ENCODE results near the gene DDX25.

DDX25 gene

GRCh38 chr11:125950696-125951651 is 46.7 kb downstream of the DDX25 start:
- DNase-seq (ENCODE audit: low read depth): no peak

- no peak for DNase-seq (ENCODE audit: low read depth)
These were observed 47.4 kb downstream of the DDX25 start for GRCh38 chr11:125951731-125952130.

DNA sequence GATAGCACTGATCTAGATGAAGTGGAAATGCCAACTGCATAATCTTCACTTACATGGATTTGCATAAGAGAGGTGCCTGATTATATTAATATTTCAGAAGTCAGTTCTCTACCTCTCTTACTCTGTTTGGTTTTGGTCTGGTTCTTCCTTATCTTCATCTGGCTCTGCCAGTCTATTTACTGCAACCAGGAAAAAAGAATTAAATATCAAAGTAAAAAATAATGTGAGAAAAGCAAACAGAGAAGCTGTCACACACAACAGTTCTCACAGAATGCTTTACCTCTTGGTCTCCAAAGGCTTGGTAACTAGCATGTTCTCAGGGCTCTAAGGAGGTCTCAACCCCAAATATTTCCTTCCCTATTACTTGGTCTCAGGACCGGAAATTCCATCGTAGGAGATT is 48.3 kb downstream of the DDX25 start:
- no peak for DNase-seq (ENCODE audit: low read depth)

DNA sequence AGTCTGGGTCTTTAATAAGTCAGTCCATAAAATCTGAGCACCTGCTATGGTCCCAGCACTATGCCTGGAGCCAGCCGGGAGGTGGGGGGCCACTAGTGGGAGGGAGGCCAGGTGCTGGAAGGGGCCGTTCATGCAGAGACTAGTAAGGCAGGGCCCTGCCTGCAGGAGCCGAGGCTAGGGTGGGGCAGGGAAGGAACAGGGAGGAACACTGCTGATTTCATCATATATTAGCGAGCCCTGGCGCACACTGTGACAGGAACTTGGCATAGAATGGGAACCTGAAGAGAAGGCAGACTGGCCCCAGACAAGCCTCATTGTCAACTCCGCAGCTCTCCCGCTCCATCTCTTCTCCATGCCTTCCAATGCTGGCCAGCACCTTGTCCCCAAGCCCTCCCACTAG is 48.7 kb downstream of the DDX25 start:
- no peak for DNase-seq (ENCODE audit: low read depth)

DNA sequence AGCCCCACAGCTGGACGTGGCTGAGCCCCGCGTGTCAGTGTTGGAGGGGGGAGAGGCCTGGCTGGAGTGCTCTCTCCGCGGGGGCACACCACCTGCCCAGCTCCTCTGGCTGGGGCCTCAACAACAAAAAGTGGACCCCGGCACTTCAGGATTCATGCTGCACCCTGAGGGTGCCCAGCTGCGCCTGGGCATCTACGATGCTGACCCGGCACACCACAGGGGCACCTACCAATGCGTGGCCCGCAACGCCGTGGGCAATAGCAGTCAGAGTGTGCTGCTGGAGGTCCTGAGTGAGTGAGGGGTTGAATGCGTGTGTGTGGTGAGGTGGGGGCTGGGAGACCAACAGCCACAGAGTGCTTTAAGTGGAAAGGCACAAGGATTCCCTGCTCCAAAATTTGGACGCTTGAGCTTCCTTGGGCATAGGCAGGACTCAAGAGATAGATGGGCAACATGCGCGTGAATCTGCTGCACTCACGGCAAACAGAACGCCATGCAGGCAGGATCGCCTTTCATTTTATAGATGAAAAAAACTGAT is 49.2 kb downstream of the DDX25 start:
- no peak for DNase-seq (ENCODE audit: low read depth)

- no peak for DNase-seq (ENCODE audit: low read depth)
These were observed 50.0 kb downstream of the DDX25 start for GRCh38 chr11:125954123-125954944.

DNA sequence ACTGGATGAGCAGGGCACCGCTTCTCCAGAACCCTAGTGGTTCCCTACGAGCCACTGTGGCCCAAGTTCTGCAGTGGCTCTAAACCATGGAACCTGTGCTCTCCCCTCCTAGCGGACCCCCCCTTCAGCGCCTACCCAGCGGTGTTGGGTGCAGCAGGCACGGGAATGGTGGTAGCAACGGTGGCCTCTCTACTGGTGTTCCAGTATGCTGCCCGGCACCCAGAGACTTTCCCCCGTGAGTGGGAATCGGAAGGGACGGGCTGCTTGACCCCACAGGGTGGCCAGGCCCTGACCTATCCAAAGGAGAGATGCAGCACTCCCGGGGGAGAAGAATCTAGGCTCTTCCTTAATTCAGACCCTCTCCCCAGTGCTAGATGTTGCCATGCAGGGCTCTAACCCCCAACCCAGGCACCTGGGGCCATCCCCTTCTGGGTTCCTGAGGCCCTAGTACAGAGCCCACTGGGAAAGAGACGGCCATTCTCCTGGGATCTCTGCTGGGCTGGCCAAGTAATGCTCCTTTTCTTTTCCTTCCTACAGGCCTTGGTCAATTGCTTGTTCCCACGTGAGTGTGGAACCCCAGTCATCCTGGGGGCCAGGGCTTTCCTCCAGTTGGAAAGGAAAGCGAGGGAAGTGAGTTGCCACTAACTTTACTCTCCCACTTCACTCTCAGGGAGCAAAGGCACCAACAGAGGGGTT is 50.8 kb downstream of the DDX25 start:
- DNase-seq (ENCODE audit: low read depth): no peak

- no peak for DNase-seq (ENCODE audit: low read depth)
These were observed 51.5 kb downstream of the DDX25 start for GRCh38 chr11:125955856-125956255.

DNA sequence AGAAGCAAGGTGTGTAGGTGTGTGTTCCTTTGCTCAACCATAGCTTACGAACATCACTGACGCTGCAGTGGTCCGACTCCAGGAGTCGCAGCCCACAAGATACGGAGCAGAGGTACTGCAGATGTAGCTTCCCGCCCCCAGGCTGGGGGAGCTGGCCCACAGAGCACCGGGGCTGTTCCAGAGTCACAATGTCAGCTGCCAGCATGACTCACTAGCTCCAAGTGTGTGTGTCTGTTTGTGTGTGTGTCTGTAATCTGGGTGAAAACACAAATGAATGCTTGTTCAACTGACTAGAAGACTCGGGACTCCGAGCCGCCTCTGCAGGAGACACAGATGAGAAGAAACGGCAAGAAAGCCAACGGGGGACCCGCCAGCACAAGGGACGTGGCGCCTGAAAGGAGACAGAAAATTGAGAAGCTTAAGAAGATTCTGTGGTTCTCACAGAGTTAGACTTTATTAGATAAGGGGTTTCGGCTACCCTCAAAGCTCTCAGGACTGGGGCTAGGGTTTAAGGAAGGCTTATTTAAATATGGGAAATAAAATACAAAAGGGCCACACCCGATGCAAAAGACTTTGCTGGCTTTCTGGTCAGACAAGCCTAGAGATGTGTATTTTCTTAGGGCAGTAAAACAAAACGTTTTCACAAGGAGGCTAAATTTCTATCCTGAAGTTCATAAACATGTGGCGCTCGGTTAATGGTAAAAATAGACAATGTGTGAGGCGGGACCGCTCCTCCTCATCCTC is 52.3 kb downstream of the DDX25 start:
- no peak for DNase-seq (ENCODE audit: low read depth)

DNA sequence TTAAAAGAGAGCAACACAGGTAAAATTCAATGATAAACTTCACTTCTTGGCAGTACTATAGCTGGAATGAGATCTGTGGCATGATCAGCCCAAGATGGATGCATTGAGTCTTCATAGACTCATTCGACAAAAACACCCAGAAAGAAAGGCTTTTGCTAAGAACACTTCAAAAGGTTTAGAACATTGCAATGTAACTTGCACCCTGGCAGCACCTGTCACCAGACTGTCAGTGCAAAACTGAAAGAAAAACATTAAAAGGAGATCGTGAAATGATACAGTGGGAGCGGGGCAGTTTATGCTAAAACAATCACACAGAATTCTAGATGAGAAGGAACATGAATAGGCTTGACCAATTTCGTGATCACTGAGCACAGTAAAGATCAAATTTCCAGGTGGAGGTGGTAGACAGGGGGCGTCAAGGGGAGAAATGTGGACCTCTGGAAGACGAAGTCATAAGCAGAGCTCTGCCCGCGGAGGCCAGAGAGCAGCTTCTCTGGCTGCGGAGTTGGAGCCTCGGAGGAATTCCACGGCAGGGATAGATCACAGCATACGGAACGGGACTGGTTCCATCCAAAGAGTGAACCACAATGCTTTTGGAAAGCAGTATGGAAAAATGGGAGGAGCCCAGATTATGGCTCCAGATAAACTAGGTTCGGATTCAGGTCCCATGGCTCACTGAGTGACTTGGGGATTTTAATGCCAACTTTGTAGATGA is 53.5 kb downstream of the DDX25 start:
- no peak for DNase-seq (ENCODE audit: low read depth)

GRCh38 chr11:125958872-125959400 is 54.6 kb downstream of the DDX25 start:
- no peak for DNase-seq (ENCODE audit: low read depth)

- no peak for DNase-seq (ENCODE audit: low read depth)
These were observed 55.2 kb downstream of the DDX25 start for GRCh38 chr11:125959511-125959910.

DNA sequence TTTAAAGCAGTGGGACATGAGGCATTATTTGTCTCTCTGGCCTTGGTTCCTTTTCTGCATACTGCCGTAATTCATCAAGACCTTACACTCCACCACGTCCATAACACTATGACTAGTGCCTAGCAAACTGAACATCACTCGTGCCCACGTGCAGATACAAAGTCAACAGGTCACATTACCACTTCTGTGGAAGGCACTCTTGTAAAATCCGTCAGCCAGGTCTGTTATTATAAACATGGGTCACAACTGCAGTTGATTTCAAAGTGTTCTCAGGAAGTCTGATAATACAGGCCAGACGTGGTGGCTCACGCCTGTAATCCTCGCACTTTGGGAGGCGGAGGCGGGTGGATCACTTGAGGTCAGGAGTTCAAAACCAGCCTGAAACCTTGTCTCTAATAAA is 55.6 kb downstream of the DDX25 start:
- DNase-seq (ENCODE audit: low read depth): no peak

DNA sequence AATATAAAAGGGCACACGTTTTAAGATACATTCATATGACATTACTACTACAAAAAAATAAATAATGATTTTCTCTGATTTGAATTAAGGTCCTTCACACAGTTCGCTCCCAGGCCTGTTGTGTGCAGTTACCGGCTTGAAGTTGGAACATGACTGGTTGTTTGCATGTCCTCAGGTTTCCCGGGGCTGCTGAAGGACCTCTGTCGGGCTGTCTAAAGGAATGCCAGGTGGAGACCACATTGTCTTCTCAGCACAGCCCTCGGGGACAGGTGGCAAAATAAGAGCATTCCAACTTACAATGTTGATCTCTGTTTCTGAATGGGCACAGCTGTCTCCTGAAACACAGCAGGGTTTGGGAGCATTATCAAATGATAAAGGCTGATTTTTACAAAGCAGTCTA is 56.5 kb downstream of the DDX25 start:
- no peak for DNase-seq (ENCODE audit: low read depth)

DNA sequence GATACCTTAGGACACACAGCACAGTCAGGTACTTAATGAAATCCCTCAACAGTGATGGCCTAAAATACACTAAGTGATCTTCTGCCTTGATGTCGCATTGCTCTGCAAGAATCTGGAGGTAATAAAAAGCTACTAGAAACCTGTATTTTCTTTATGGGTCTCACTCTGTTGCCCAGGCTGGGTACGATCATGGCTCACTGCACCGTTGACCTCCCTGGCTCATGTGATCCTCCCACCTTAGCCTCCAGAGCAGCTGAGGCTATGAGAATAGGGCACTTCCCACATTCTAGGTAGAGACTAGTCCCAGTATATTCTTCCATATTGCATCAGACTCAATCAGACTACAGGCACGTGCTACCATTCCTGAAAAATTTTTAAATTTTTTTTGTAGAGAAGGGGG is 63.2 kb downstream of the DDX25 start:
- DNase-seq (ENCODE audit: low read depth): no peak

GRCh38 chr11:125968354-125968753 is 64.0 kb downstream of the DDX25 start:
- DNase-seq (ENCODE audit: low read depth): no peak

DNA sequence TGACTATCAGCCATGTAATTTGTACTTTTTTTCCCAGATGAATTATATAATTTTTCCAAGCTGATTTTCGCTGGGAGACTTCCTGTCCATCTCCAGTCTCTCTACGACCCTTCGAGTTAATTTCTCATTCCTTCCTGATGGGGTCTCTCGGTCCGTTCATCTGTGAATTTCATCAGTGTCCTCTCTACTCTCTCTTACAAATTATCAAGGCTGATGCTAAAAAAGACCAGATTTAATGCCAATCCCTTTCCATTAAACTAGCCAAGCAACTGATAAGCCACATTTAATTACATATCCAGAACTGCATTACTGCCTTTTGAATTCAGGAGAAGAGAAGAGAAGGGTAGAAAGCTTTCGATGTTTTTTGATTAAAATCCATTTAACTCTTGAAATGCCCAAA is 67.3 kb downstream of the DDX25 start:
- DNase-seq (ENCODE audit: low read depth): no peak

DNA sequence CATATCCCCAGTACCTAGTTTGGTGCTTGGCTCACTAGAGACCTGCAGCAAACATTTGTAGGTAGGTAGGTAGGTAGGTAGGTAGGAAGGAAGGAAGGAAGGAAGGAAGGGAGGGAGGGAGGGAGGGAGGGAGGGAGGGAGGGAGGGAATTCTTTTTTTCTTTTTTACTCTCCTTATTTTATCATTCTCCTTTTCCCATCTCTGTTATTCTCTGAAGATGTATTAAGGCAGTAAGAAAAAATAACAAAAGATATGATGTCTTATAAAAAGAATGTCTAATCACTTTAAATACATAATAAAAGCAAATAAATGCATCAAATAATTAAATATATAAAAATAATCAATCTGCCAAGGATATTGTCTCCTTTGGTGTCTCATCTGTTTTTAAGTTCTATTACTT is 70.0 kb downstream of the DDX25 start:
- no peak for DNase-seq (ENCODE audit: low read depth)

DNA sequence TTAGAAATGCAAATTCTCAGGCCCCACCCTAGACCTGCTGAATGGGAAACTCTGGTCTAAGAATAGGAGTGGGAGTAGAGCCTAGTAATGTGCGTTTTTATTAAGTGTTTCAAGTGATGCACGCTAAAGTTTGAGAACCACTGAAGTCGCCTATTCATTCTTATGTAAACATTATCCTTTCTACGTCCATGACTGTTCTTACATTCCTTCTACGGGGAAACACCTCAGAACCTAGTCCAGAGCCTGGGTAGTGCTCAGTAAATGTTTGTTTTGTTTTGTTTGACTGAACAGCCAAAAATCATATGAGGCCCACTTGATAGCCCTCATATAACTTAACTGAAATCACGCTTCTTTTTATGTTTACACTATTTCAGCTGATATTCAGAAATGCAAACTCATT is 71.3 kb downstream of the DDX25 start:
- DNase-seq (ENCODE audit: low read depth): no peak

DNA sequence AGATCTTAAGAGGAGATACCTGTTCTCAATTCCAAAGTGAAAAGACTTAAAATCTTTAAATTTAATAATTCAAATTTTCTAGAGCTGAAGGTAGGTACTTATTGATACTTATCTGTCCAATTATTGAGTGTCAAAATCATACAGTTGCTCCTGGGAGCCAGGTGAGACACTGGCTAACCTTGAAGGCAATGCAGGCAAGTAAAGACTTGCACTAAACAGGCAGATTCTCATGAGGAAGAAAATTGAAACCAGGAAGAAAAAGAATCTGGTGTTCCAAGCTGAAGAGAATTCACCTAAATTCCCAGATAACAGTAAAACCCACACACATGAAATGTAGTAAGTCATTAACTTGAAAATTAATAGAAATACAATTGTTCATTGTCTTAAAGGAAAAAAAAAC is 71.8 kb downstream of the DDX25 start:
- no peak for DNase-seq (ENCODE audit: low read depth)

- no peak for DNase-seq (ENCODE audit: low read depth)
These were observed 73.0 kb downstream of the DDX25 start for GRCh38 chr11:125977333-125977732.

All from activated T-cell treated with anti-CD3 and anti-CD28 coated beads for 1 hour (primary cell).